Right atrium auricular region (tissue), 2 donors: Measurements from ENCODE around the gene RUBCNL. TPM values are rescaled to one million over a fixed set of nuclear protein-coding genes. Genes with fewer than 3 reads are reported as not detected.

ENCODE experiments used
- DNase-seq: peaks from one replicate; pipeline ENCODE4 v3.0.0-alpha.2; 2019; ENCODE audit warnings: low spot score
- H3K27ac ChIP-seq, 2 donors: fragments of 200-600 bp; sonication (generic); 1 replicate in 1 of 2; 2 replicates in 1 of 2; pipeline ENCODE4 v1.5.1; 2016 to 2019
- H3K27me3 ChIP-seq, 2 donors: fragments of 200-600 bp; sonication (generic); one replicate each; pipeline versions ENCODE4 v1.5.1 to v1.6.0; 2017 to 2019
- H3K36me3 ChIP-seq: fragments of 200-600 bp; sonication (generic); one replicate; pipeline ENCODE4 v1.5.1; 2016
- H3K4me1 ChIP-seq, 2 donors: fragments of 200-600 bp; sonication (generic); one replicate each; pipeline versions ENCODE4 v1.5.1 to v1.6.0; 2017 to 2019
- H3K4me3 ChIP-seq, 2 donors: fragments of 200-600 bp; sonication (generic); 1 replicate in 1 of 2; 2 replicates in 1 of 2; pipeline ENCODE4 v1.5.1; 2017 to 2019; ENCODE audit warnings: mild to moderate bottlenecking in 1 of 2, moderate library complexity in 1 of 2
- H3K9me3 ChIP-seq, 2 donors: fragments of 200-600 bp; sonication (generic); one replicate each; pipeline ENCODE4 v1.5.1; 2019
- CTCF ChIP-seq, 2 donors: fragments of 200-600 bp; sonication (generic); IDR thresholded peaks; one replicate each; pipeline ENCODE4 v1.5.1; 2019; ENCODE audit warnings: antibody characterized with exemption in 2 of 2
- total RNA-seq, 2 donors: library from RNA; depleted of rRNA; stranded (reverse); fragments of >200 nt; gene quantifications; one replicate each; pipeline ENCODE4 v1.1.0, GENCODE V29; 2016

The RUBCNL gene
- total RNA-seq, 2 donors from 2014 or later: 0.59 to 1.5 TPM

- H3K9me3 ChIP-seq: no peaks in the 10 kb centered on the region
- H3K4me3 ChIP-seq: no peak overlapping the region
- peaks cover 0 to 5% of the 10 kb centered on the region in 2 donors for H3K4me1 ChIP-seq
- H3K27me3 ChIP-seq: no peaks in the 10 kb centered on the region
- no peaks in the 10 kb centered on the region for H3K36me3 ChIP-seq
- DNase-seq: no peak
- TF ChIP-seq CTCF (IDR thresholded peaks at IDR 0.05): no peak
- H3K27ac ChIP-seq: no peak overlapping the region
Measured at GRCh38 chr13:46372071-46372470, 15.0 kb downstream of the RUBCNL start.

GRCh38 chr13:46369506-46370277 is 17.4 kb downstream of the RUBCNL start:
- H3K27ac ChIP-seq: no peak overlapping the region
- no peaks in the 10 kb centered on the region for H3K27me3 ChIP-seq
- no peaks in the 10 kb centered on the region for H3K36me3 ChIP-seq
- no peaks in the 10 kb centered on the region for H3K9me3 ChIP-seq
- H3K4me3 ChIP-seq: no peak overlapping the region
- peaks cover 0 to 5% of the 10 kb centered on the region in 2 donors for H3K4me1 ChIP-seq
- no peak for DNase-seq
- no peak for TF ChIP-seq CTCF (IDR thresholded peaks at IDR 0.05)

- Histone ChIP-seq H3K27ac (no peak overlapping the region), H3K4me3 (no peak overlapping the region), H3K27me3 (no peaks in the 10 kb centered on the region), H3K9me3 (no peaks in the 10 kb centered on the region), H3K4me1 (peaks cover 0 to 5% of the 10 kb centered on the region in 2 donors), H3K36me3 (no peaks in the 10 kb centered on the region)
- DNase-seq: no peak
- TF ChIP-seq CTCF (IDR thresholded peaks at IDR 0.05): no peak
Measured at GRCh38 chr13:46367617-46368327, 19.3 kb downstream of the RUBCNL start.

GRCh38 chr13:46361276-46361934 is 25.6 kb downstream of the RUBCNL start:
- Histone ChIP-seq H3K27me3 (no peaks in the 10 kb centered on the region), H3K4me3 (no peak overlapping the region), H3K27ac (no peak overlapping the region), H3K4me1 (no peaks in the 10 kb centered on the region), H3K9me3 (no peaks in the 10 kb centered on the region), H3K36me3 (no peaks in the 10 kb centered on the region)
- no peak for DNase-seq
- no peak for TF ChIP-seq CTCF (IDR thresholded peaks at IDR 0.05)

GRCh38 chr13:46360604-46361003 is 26.4 kb downstream of the RUBCNL start:
- H3K27me3 ChIP-seq: no peaks in the 10 kb centered on the region
- H3K9me3 ChIP-seq: no peaks in the 10 kb centered on the region
- H3K4me3 ChIP-seq: no peak overlapping the region
- H3K27ac ChIP-seq: no peak overlapping the region
- H3K36me3 ChIP-seq: no peaks in the 10 kb centered on the region
- no peak for DNase-seq
- no peak for TF ChIP-seq CTCF (IDR thresholded peaks at IDR 0.05)
- H3K4me1 ChIP-seq: no peaks in the 10 kb centered on the region
